Posterior vena cava (tissue), 2 donors: ENCODE measurements around the gene CAMTA1. TPM values are rescaled to one million over a fixed set of nuclear protein-coding genes. Genes with fewer than 3 reads are reported as not detected.
A peak's percentile ranks its signal among the peaks of the same experiment; 100 is the strongest.
"Not testable (repeated sequence)": the region's sequence is repeated elsewhere in the genome, so short reads cannot be mapped to it uniquely, and the experiment has no call there.

Experiments
- DNase-seq: peaks from one replicate; pipeline ENCODE4 v3.0.0-alpha.2; 2020; ENCODE audit warnings: low spot score
- intact Hi-C, 2 donors: fragments of 100-400 bp; cut with DNase I; formaldehyde crosslinking; loops; one replicate each; pipeline versions ENCODE4 v1.14.1 to v1.14.2; 2022 to 2023
- long read RNA-seq, 2 donors: library from polyadenylated mRNA; unstranded; transcript quantifications; one replicate each; pipeline ENCODE4 v2.0.0, GENCODE V29; 2020 to 2021
- total RNA-seq, 2 donors: library from RNA; stranded (reverse); fragmentation: NEBNext Ultra II Directional; extraction: Animal tissue kit (Norgen Biotek cat#: 25700); gene quantifications; one replicate each; pipeline ENCODE4 v1.2.1, GENCODE V29; 2021
- donor health status: DM: yes; HTN: yes; CAD: no.
- donor health status: DM: yes; HTN: yes; CAD: no.

CAMTA1 gene
- 10 to 100 TPM; 65.1 to 76.4 TPM for total RNA-seq
- long read RNA-seq, donor 1, transcript CAMTA1-208 (4 exons, 567 nt): major isoform, 15 of 24 reads
- long read RNA-seq, donor 1, partial matches to known transcripts: 0 of 24 reads
- long read RNA-seq, donor 1, other reads (novel, unspliced or antisense): 3 of 24 reads
- long read RNA-seq, donor 2, transcript CAMTA1-202 (5 exons, 431 nt): minor isoform, 15 of 57 reads
- long read RNA-seq, donor 2, transcript CAMTA1-209 (4 exons, 863 nt): minor isoform, 8 of 57 reads
- long read RNA-seq, donor 2, transcript CAMTA1-208 (4 exons, 567 nt): major isoform, 17 of 57 reads
- long read RNA-seq, donor 2, partial matches to known transcripts: 3 of 57 reads
- long read RNA-seq, donor 2, other reads (novel, unspliced or antisense): 11 of 57 reads

GRCh38 chr1:6785318-6785727 lies at the start of gene CAMTA1:
CAMTA1 (plus strand) TSS chr1:6785454; CDS start chr1:6785531, 77 bp downstream.
- DNase-seq: no peak
- intact Hi-C loops: no loop called here

DNA sequence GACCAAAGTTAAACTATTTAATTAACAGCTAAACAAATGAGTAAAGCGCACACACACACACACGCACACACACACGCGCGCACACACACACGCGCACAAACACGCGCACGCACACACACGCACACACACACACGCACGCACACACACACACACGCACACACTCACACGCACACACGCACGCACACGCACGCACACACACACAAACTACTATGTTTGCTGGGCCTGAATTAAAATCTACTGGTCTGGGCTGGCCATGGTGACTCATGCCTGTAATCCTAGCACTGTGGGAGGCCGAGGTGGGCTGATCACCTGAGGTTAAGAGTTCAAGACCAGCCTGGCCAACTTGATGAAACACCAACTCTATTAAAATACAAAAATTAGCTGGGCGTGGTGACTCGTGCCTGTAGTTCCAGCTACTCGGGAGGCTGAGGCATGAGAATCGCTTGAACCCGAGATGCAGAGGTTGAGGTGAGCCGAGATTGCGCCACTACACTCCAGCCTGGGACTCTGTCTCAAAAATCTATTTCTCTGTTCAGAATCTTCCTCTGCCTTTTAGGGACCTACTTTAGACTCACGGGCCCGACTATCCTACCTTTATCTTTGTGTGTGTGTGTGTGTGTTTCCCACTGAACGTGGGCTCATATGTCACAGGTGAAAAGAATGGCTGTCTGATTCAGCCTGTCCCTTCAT lies 46.1 kb upstream of the CAMTA1 start:
- intact Hi-C loops: no loop called here
- peak; percentile 48 for DNase-seq

- intact Hi-C loops: not testable (repeated sequence)
- DNase-seq: peak; percentile 34
Observed at GRCh38 chr1:6742676-6743188, 42.5 kb upstream of the CAMTA1 start.

GRCh38 chr1:6743189-6744101 lies 41.8 kb upstream of the CAMTA1 start:
- intact Hi-C loops: no loop called here
- peak; percentile 79 for DNase-seq

GRCh38 chr1:6745073-6745472 lies 40.2 kb upstream of the CAMTA1 start:
- intact Hi-C loops: no loop called here
- DNase-seq: peak; percentile 19

DNA sequence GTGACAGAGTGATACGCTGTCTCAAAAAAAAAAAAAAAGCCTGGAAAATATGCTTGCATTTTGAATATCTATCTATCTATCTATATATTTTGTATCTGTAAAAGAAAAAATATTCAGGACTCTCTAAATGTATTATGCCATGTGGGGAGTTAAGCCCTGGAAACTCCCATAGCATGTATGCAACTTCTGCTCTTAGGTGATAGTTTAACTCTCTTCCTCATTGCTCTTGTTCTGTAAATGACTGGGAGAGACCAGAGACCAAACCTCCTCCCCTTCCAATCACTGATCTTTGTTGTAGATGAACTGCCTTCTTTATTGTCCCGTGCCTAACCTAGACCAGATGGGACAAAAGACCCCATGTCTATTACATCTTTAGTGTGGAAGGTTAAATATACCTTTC lies 37.6 kb upstream of the CAMTA1 start:
- intact Hi-C loops: no loop called here
- DNase-seq: no peak

GRCh38 chr1:6750490-6750889 lies 34.8 kb upstream of the CAMTA1 start:
- intact Hi-C loops: no loop called here
- DNase-seq: no peak

GRCh38 chr1:6753320-6754140 lies 31.7 kb upstream of the CAMTA1 start:
- intact Hi-C loops: no loop called here
- peak; percentile 1 for DNase-seq

- intact Hi-C loops: no loop called here
- DNase-seq: peak; percentile 20
Observed at GRCh38 chr1:6756457-6756856, 28.8 kb upstream of the CAMTA1 start.

DNA sequence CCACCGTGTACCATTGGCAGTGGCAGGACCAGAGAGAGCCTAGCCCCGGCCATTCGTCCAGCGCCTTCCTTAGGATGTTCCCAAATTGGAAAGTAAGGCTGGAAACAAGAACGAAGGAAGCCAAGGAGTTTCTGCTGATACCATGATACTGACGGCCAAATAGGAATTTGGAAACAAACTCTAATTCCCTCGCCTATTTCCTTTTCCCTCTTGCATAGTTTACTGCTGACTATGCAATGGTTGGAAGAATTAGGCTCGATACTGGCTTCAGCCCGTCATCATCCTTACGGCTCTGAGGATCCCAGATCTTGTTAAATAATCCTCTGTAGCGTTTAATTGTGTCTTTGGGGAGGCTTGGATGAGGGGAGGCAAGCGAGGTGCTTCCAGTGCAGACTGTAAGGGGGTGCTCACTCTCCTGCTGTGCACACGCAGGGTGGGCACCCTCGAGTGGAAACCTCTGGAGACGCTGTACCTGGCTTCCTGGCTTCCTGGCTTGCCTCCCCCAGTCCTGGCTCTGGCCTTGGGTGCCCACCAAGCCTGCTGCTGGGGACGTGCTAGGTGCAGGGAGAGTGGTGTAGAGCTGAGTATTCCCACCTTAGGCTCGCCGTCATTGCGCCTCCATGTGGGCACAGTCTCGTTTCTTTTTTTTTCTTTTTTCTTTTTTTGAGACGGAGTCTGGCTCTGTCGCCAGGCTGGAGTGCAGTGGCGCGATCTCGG lies 27.4 kb upstream of the CAMTA1 start:
- DNase-seq: peak; percentile 52
- intact Hi-C loops: no loop called here

DNA sequence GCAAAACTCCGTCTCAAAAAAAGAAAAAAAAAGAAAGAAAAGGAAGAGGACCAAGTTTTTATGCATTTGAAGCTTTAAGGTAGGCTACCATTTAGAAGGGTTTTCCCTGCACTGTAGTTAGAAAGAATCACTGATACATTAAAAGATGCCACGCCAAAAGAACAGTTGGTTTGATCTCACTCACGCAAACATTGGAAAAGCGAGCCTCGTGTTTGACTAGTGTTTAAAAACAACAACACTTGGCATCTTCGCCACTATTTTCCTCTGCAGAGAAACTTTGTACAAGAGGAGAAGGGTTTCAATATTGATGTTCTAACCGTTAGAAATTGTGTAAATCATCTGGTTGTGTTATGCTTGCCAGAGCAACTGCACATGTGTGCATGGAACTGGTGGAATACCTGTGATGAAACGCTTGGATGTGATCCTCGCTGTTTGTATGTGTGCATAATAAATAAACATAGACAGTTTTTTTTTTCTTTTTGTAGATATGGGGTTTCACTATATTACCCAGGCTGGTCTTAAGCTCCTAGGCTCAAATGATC lies 24.0 kb upstream of the CAMTA1 start:
- no peak for DNase-seq
- intact Hi-C loops: no loop called here

DNA sequence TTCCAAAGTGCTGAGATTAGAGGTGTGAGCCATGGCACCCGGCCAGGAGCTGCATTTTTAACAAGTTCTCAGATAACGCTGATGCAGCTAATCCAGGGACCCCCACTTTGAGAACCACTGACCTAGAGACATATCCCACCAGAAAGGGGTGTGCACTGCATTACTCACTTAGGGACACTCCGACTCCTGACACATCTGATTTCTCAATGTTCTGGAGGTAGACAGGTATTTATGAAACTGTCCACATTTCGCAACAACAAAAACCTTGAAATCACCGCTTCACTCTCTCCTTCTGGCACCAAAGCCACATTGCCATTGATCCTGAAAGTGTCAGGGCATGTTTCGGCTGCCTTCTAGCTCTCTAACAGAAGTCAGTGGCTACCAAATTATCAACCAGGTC lies 23.2 kb upstream of the CAMTA1 start:
- intact Hi-C loops: no loop called here
- DNase-seq: peak; percentile 18

DNA sequence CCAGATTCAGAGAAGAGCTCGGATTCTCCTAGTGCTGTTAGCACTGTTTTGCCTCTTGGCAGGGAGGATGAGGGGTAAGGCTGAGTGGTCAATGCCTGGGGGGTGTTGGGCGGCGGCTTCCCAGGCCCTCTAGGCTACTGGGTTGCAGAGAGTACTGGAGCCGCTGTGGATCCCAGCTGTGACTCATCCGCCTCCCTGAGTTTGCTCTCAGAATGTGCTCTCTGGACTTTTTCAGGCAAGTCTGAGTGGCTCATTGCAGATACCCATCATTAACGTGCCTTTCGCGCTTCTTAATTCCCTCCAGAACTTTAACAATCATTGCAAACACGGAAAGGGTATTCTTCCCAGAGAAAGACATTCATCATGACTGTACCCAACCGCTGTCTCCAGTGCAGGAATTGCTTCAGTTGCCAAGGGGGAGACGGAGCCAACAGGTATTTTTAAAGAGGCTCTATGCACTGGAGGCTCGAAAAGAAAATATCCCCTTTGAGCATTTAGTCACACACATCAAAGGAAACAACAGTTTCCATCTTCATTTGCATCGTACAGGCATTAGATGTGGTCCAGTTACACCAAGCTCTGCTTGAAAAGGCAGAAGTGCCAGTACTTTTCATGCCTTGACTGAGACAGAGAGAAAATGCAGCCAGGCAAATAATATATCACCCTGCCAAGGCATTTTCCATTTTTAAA lies 14.4 kb upstream of the CAMTA1 start:
- intact Hi-C loops: loop anchor here in 1 of 2 donors (5.0 kb wide), 1 partner anchor 204 kb away; no protein-coding TSS in a partner anchor
- peak; percentile 60 for DNase-seq

DNA sequence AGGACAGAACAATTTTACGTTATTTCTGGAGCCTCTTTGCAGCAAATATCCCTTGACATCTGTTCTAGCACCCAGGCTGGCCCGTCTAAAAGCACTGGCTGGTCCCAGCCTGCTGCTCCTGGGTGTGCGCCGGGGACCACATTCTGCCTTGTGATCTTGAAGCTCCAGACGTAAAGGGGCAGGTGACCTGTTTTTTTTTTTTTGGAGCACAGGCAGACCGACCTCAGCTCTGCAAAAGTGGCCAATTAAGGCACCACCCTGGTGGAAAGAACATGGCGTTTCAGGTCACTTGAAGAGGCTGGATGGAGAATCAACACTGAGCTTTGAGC lies 13.8 kb upstream of the CAMTA1 start:
- DNase-seq: peak; percentile 52
- intact Hi-C loops: loop anchor here in 1 of 2 donors (5.0 kb wide), 1 partner anchor 204 kb away; no protein-coding TSS in a partner anchor

DNA sequence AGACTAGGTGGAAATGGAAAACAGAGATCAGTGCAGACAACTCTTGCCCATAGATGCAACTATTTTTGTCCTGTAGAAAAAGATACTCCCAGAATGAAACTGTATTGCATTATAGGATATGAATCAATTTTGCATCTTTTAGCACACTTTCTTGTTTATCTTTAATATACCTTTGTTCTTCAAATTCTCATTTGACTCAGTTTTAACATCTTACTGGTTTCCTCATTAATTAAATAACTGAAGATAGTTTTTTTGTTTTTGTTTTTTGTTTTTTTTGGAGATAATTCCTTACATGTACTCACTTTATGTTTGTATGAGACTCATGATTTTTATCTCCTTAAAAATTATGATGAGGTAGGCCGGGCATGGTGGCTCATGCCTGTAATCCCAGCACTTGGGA lies 10.9 kb upstream of the CAMTA1 start:
- DNase-seq: no peak
- intact Hi-C loops: loop anchor here in 1 of 2 donors (5.0 kb wide), 1 partner anchor 207 kb away; no protein-coding TSS in a partner anchor

GRCh38 chr1:6775261-6776043 lies 9.8 kb upstream of the CAMTA1 start:
- DNase-seq: no peak
- intact Hi-C loops: no loop called here
